Loucy (cell line): Measurements from ENCODE around the gene ZNF670.

ENCODE experiments used
- CTCF ChIP-seq: fragments of 200-600 bp; sonication (generic); conservative IDR thresholded peaks from 2 replicates; pipeline ENCODE4 v1.5.1; 2014; ENCODE audit warnings: mild to moderate bottlenecking, antibody characterized with exemption, low read length
- EZH2phosphoT487 ChIP-seq: fragments of 200-600 bp; IDR thresholded peaks from 2 replicates; pipeline ENCODE4 v1.6.1; 2018; ENCODE audit warnings: antibody characterized with exemption, mild to moderate bottlenecking, moderate library complexity, borderline replicate concordance

DNA sequence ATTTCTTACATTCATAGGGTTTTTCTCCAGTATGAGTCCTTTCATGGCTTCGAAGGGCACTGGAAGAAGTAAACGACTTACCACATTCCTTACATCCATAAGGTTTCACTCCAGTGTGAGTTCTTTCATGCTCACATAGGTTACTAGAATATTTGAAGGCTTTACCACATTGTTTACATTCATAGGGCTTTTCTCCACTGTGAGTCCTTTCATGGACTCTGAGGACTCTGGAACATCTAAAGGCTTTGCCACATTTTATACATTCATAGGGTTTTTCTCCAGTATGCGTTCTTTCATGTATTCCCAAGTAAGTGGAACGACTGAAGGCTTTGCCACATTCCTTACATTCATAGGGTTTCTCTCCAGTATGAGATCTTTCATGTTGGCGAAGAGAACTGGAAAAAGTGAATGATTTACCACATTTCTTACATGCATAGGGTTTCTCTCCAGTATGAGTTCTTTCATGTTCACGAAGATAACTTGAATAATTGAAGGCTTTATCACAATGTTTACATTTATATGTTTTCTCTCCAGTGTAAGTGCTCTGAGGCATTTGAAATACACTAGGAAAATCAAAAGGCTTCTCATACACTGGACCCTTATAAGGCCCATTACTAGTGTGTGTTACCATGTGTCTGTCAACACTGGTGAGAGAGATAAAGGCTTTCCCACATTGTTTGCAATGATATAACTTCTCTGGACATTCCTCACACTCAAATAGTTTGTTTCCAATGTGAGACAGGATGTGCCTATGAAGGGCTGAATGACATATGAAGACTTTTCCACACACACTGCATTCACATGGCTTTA is 40.9 kb downstream of the ZNF670 start:
- no peak for TF ChIP-seq CTCF
- no peak for TF ChIP-seq EZH2phosphoT487
